CD4-positive, alpha-beta T cell treated with Interferon gamma for 1 hour (primary cell): Measurements from ENCODE around the gene SIGLEC6.

Source experiments
- DNase-seq: peaks from one replicate; pipeline ENCODE4 v3.0.0-alpha.2; 2020

Gene SIGLEC6

DNA sequence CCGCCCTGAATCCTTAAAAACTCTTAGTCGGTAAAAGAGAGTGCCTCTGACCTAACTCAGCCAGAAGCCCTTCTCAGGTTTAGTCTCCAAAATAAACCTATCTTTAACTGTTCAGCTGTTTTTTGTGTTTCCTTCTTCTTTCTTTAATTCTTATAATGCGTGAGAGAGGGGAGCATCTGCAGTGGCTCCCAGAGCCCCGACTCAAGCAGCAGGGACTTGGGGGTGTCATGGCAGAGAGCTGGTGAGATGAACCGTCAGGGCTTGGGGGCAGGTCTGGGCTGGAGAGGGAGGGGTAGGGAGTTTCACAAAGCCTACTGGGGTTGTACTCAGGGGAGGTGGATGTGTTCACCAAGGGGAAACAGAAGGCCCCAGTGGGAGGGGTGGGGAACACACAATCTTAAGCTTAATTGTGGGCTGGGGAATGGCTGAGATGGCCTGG lies 16.8 kb upstream of the SIGLEC6 start:
- DNase-seq: no peak

- no peak for DNase-seq
These were observed 16.1 kb upstream of the SIGLEC6 start for GRCh38 chr19:51547397-51548212.

DNA sequence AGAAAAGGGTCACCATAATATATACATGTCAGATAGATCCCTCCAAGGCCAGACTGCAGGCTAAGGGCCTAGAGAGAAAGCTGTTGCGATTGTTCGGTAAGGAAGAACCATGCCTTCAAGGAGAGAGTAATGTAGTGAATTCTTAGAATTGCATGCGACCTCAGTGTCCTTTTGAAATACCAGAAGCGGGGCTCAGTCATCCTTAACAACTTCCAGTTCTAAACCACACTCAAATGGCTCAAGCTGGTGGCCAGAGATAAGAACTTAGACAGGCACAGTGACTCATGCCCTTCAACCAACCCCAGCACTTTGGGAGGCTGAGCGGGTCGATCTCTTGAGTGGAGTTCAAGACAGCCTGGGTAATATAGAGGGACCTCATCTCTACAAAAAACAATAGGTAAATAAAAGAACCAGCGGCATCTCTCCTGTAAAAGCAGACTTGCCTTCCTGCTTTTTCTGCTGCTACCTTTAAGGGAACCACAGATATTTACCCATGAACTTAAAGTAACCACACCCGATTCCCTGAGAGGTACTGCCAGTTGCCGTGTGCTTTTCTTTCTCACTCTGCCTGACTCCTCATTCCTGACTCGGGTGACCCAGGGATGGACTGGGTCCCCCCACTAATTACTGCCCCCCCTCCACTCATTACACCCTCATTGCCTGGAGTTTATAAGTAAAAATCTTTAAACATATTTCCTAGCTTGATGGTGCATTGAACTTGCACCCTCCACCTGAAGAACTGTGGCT lies 15.4 kb upstream of the SIGLEC6 start:
- peak; percentile 11 for DNase-seq

GRCh38 chr19:51546107-51546649 lies 14.7 kb upstream of the SIGLEC6 start:
- DNase-seq: no peak

GRCh38 chr19:51544038-51544437 lies 12.6 kb upstream of the SIGLEC6 start:
- no peak for DNase-seq

DNA sequence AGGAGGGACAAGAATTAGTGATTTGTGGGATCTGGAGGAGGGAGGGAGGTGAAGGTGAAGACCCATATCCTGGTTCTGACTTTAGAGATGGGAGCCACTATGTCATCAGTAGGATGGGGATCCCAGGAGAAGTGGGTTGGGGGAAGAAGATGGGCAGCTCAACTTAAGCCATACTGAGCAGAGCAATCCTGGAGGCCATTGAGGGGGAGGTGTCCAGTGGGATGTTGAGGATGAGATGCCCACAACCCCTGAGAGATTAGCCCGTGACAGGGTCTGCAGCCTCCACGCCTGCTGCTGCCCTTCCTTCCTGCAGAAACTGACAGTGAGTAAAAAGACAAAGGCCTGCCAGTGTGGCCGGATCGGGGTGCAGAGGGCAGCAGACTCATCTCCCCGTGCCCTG lies 11.2 kb upstream of the SIGLEC6 start:
- no peak for DNase-seq

DNA sequence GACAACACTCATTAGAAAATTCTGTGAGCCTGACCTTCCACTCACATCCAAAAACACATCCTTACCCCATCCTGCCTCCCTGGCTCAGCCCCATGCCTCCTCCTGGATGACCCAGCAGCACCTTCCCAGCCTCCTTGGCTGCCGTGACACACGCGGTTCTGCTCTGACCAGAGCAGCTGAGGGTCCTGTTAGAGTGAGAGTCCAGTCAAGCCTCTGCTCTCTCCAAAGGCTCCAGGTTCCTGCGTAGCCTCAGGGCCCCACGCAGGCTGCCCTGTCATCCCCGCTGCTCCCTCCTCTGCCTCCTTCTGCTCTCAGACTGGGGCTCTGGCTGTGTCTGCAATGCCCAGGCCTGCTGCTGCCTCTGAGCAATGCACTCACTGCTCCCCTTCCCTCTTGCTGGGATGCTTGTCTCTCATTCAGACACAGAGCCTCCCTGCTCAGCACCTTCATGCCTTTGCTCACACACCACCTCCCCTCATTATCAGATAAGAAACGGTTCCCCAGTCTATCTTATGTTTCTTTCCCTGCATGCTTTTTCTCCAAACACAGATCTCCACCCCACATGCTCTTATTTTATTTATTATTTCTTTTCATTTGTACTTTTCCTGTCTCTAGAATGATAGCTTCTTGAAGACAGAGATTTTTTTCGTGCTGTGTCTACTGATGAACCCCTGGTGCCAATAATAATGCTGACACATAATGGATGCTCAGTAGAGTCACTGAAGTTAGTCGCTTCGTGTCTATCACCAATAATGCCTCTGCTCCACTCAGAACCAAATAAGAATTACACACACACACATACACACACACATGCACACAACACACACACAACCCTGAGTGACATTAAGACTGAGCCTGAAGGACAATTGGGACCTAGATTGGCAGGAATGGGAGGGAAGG lies 10.2 kb upstream of the SIGLEC6 start:
- no peak for DNase-seq

DNA sequence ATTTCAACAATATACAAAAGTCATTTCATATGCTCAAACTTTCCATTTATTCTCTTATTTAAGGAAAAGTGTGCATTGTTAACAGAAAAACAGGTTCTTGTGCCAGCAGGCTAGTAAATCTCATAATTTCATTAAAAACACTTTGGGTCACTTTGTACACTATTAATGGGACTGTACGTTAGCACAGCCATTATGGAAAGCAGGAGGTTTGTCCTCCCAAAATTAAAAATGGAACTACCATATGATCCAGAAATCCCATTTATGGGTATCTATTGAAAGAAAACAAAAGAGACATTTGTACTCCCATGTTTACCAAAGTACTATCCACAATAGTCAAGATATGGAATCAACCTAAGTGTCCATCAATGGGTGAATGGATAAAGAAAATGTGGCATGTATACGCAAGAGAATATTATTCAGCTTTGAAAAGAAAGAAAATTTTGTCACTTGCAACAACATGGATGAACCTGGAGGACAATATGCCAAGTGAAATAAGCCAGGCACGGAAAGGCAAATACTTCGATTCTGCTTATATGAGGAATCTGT lies 8.4 kb upstream of the SIGLEC6 start:
- DNase-seq: no peak

DNA sequence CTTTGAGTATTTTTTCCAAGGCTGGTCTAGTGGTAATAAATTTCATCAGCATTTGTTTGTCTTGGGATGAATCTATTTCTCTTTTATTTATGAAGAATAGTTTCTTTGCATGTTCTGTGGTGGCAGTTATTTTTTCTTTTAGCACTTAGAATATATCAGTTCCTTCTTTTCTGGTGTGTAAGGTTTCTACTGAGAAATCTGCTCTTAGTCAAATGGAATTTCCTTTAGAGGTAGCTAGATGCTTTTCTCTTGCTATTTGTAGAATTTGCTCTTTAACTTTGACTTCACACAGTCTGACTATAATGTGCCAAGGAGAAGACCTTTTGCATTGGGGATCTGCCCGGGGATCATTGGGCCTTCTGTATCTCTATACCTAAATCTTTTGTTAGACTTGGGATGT lies 4.1 kb upstream of the SIGLEC6 start:
- DNase-seq: no peak

DNA sequence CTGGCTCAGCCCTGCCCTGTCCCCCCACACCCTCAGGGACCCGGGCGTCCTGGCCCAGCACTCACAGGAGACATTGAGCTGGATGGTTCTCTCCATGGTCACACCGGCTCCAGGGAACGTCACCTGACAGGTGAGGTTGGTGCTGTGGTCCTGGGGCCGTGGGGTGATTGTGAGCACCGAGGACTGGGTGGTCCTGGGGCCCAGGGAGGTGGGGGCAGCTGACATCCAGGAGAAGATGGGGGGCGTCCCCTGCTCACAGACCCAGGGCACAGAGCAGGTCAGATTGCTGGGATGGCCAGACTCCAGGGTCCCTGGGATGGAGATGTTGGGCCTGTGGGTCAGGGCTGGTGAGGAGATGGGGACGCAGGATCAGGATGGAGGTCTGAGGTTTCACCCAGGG lies 854 bp downstream of the SIGLEC6 start:
- no peak for DNase-seq

- DNase-seq: no peak
These were observed 2.2 kb downstream of the SIGLEC6 start for GRCh38 chr19:51529301-51529700.

- DNase-seq: no peak
These were observed 5.8 kb downstream of the SIGLEC6 start for GRCh38 chr19:51525651-51526050.

DNA sequence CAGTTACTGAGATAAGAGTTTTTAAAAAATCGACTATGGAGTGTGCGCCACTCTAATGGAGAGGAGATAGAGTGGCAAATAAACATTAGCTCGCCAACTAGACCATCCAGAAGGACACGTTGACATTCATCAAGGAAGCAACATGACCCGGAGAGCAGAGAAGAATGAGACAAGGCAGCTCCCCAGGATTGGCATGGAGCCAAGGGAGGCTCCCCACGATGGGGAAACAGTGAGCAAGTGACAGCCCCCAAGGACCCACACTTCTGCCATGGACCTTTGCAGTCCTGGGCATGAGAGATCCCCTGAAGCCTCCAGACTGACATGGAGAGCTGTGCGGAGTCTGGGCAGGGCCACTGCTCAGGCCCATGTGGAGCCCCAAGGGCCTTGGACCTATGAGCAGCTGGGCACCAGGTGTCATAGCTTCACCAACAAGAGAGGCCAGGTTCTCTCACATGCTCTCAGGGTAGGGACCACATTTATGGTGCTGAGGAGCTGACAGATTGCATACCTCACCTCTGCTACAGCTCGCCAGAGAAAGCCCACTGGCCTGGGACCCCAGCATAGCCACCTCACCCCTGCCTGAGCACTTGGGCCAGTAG lies 6.7 kb downstream of the SIGLEC6 start:
- DNase-seq: no peak

GRCh38 chr19:51521781-51522180 lies 9.7 kb downstream of the SIGLEC6 start:
- no peak for DNase-seq

GRCh38 chr19:51521357-51521756 lies 10.1 kb downstream of the SIGLEC6 start:
- DNase-seq: no peak

DNA sequence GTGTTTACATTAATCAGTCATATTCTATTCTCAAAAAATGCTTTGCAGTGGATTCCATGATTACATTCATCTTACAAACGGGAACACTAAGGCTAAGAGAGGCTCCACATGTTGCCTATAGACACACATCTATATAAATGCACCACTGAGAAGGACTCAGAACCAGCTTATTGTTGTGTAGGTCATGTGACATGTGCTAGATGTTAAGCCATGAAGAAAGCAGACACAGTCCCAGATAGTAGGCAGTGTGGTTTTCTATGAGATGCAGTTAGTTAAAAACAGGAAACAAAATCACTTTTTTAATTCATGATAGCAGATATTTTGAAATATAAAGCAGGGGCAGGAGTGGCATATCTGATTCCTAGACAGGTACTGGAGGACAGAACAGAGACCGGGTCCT lies 10.7 kb downstream of the SIGLEC6 start:
- no peak for DNase-seq

GRCh38 chr19:51514866-51515481 lies 16.5 kb downstream of the SIGLEC6 start:
- no peak for DNase-seq

GRCh38 chr19:51513968-51514367 lies 17.5 kb downstream of the SIGLEC6 start:
- no peak for DNase-seq

DNA sequence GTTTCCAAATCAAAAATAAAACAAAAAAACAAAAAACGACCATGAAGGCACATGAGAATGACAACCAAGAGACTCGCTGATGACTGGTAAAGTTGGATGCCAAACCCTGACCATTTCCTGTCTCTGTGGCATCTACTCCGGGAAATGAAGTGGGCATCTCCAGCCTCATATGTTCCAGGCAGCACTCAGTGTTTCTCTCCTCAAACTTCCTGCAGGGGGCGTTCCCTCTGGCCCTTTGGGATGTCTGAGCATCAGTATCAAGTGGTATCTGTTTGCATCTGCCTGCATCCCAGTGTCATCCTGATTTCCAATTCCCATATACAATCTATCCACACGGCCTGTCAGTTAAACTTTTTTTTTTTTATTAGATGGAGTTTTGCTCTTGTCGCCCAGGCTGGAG lies 20.1 kb downstream of the SIGLEC6 start:
- DNase-seq: no peak

DNA sequence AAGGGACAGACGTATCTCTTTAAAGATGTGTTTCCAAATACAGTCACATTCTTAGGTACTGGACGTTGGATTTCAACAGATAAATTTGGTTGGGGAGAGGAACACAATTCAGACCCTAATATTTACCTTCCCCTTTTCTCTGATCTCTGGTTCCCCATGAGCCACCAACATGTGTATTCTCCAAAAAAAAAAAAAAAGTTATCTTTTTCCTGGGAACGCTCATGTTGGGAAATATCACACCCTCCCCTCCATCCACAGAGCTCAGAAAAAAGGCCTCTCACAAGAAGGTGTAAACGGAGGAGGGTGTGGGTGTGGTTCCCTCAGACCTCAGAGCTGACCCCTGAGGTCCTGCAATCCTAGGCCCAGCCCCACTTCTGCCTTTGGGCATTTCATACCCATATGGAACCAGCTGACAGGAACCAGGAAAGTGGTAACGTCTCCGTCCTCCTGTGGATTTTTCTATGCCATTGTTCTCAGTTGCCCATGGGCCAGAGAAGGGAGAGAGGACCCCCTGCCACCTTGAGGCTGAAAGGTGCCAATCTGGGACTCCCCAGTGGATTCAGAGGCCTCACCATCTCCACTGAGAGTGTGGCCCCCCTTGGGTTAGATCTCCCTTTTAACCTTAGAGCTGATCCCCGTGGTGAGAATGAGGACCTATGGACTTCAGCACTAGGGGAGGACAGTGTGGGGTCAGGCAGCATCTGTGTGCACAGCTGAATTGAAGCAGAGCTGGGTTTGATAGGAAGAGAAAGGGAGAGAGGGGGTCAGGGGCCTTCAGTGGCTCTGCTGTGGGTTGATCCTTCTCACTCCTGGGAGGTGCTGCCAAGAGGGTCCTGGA lies 21.4 kb downstream of the SIGLEC6 start:
- DNase-seq: no peak
